Stimulated activated CD4-positive, alpha-beta T cell treated with anti-CD3 and anti-CD28 coated beads, Interleukin-15, amount 100 ng/mL, for 48 hours (primary cell): ENCODE results near the gene PANK1.
"Not testable (repeated sequence)": the region's sequence is repeated elsewhere in the genome, so short reads cannot be mapped to it uniquely, and the experiment has no call there.

ENCODE experiments used
- DNase-seq, 2 donors: peaks; one replicate each; pipeline ENCODE4 v3.0.0-alpha.2; 2020; ENCODE audit warnings: low read depth in 2 of 2

PANK1 gene

GRCh38 chr10:89567576-89568245, 77.3 kb downstream of the PANK1 start:
- DNase-seq, result no peak

- DNase-seq, result no peak
These were observed 78.0 kb downstream of the PANK1 start for GRCh38 chr10:89566992-89567391.

GRCh38 chr10:89566095-89566950, 78.7 kb downstream of the PANK1 start:
- DNase-seq, result no peak

- no peak for DNase-seq
These were observed 79.9 kb downstream of the PANK1 start for GRCh38 chr10:89565180-89565579.

DNA sequence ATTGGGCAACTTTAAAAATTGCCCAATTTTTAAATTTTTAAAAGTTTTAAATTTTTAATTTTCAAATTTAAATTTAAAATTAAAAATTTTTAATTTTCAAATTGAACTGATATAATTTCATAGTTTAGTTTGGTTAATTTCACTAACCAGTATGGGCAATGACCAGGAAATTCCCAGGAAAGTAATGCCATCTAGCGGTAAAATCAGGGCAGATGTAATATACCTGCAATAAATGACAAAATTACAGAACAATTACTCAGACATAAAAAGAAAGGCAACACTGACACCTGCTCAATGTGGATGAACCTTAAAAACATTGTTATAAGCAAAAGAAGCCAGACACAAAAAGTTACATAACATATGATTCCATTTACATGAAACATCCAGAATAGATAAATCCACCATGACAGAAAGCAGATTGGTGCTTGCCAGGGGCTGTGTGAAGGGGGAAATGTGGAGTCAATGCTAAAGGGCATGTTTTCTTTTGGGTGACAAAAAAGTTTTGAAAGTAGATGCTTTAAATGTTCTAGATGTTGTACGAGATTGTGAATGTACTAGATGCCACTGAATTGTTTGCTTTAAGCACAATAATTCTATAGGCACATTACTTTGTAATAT, 81.1 kb downstream of the PANK1 start:
- no peak for DNase-seq

DNA sequence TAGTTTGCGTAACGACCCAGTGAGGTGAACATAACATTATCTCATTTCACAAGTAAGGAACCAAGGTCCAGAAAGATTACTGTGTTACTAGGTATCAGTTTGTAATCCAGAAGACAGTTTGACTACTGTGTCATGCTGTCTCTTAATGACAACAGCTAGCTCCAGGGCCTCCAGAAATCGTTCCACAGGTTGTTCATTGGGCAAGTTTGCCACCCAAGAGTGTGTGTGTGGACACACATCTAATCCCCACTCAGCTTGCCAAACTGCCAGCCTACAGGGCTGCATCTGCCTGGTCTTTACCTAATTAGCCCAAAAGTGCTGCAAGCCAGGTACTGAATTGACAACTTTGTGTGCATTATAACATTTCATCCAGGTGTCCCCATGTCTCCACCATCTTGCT, 81.7 kb downstream of the PANK1 start:
- no peak for DNase-seq

- DNase-seq, result no peak
These were observed 88.4 kb downstream of the PANK1 start for GRCh38 chr10:89556600-89556999.

DNA sequence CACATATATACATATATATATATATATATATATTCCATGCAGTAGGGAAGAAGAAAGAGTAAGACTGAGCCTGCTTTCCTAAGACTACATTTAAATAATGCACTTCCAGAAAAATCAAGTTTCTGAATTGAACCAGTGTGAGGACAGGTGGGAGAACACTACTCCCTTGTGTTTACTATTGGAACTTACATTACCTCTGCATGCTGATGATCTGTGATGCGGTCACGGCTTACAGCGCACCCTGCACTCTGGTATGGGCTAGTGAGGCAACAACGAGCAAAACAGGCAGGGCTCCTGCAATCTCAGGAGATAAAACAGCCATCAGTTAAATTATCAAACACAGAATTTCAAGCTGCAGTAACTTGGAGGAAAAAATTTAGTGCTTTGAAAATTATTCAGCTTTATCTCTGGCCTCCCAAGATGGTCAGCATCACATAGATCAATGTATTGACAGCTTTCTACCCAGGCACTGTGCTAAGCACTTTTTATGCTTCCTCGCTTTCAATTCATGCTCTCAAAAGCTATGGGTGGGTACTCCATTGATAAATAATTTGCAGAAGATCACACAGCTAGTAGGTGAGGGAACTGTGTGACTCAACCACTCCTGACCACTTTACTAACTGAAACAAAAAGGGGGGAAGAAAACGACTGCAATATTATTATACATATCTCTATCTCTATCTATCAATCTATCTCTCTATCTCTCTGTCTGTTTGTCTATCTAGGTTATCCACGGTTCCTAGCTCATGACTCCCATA, 89.2 kb downstream of the PANK1 start:
- no peak for DNase-seq

- no peak for DNase-seq
These were observed 90.6 kb downstream of the PANK1 start for GRCh38 chr10:89554433-89554832.

GRCh38 chr10:89553064-89553734, 91.8 kb downstream of the PANK1 start:
- DNase-seq, result no peak

DNA sequence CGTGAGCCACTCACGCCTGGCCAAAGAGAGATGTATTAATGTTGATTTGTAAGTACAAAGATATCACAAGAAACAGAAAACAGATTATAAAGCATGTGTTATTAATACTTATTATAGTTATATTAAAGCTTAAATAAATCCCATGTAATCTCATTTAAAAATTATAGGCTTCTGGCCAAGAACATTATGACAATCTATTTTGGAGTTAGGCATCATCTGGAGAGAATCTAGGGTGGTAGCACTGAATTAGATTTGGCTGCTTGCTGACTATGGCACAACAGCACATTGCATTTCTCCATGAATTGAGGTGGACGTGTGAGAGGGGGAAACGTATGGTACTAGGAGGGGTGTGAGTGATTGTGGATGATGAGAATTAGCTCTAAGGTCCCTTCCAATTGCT, 92.8 kb downstream of the PANK1 start:
- no peak for DNase-seq

- DNase-seq, result no peak
These were observed 94.5 kb downstream of the PANK1 start for GRCh38 chr10:89550509-89550908.

DNA sequence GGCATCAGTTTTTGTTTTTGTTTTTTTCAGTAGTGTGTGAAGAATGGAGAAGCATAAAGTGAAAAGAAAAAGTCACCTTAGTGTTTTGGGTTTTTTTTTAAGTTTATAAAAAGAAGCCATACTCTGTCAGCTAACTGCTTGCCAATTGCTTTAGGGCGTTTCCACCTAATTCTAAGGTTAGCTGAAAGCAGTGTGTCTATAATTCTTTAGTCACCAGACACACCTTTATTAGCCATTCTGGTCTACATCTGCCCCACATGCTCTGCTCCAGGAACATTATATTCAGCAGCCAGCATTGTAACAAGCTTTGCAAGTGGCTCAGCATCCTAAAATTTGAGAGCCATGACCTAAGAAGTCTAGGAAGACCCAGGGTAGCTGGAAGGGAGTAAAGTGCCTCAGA, 95.5 kb downstream of the PANK1 start:
- DNase-seq, result no peak

DNA sequence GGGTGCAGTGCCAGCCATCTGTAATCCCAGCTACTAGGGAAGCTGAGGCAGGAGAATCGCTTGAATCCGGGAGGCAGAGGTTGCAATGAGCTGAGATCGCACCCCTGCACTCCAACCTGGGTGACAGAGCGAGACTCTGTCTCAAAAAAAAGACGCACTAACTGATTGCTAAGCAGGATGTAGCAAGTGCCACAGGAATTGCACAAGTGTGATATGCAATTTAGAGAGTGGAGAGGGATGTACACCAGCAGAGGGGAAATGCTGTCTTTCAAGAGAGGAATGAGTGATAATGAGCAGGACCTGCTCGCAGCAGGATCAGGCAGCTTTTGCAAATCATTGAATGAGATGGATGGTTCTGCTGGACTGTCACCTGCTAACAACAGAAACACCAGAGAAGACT, 96.4 kb downstream of the PANK1 start:
- no peak for DNase-seq

GRCh38 chr10:89547853-89548513, 97.1 kb downstream of the PANK1 start:
- no peak for DNase-seq

- DNase-seq, result not testable (repeated sequence)
These were observed 98.4 kb downstream of the PANK1 start for GRCh38 chr10:89546651-89547050.

GRCh38 chr10:89543841-89544240, 101.2 kb downstream of the PANK1 start:
- no peak for DNase-seq

DNA sequence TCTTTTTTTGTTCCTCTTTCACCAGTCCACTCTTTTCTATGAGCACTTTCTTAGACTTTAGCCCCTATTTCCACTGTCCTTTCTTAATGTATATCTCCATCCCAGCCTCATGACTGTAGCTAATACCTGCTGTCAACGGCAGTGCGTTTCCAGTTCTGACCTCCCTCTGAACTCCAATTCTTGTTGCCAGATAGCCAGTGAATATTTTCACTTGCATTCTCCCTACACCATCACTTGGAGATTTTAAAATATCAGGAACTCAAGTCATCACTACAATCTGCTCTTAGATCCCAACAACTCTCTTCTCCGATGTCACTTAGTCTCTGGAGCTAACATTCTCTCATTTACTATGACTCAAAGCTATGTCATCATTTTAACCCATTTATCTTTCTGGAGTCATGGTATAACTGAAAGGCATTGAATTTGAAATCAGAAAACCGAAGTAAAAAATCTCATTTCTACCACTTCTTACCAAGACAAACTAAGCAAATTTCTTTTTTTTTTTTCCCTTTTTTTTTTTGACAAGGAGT, 104.6 kb downstream of the PANK1 start:
- DNase-seq, result no peak

DNA sequence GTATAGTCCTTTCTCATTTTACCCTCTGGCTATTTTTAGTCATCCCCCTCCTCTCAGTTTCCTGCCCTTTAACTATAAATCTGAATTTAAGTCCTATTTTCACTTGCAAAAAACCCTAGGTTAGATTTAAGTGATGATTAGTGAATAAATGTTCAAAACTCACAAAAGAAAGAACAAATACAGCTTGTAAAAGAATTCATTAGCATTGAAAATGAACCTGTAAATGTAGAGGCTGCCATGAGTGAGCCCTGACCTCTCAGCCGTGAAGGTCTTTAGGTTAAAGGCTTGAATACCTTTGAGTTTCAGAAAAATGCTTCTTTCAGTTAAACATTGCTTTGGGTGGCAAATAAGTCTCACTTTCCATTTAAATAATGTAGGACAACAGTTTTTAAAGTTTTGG, 107.7 kb downstream of the PANK1 start:
- DNase-seq, result no peak

GRCh38 chr10:89536013-89536354, 109.1 kb downstream of the PANK1 start:
- DNase-seq, result no peak
